Measurements from ENCODE around the gene C6orf15.

The C6orf15 gene

DNA sequence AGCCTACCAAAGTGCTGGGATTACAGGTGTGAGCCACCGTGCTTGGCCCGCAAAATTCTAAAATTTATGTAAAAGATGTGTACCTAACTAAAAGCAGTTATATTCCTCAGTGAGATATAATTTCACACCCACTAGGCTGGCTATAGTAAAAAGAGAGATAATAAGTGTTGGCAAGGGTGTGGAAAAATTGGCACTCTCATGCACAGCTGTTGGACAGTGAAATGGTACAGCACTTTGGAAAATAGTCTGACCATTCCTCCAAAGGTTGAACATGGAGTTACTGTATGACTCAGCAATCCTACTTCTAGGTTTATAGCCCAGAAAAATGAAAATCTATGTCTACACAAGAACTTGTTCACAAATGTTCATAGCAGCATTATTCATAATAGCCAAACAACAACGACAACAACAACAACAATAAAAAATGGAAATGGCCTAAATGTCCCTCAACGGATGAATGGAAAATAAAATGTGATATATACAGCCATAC is 13.9 kb downstream of the C6orf15 start:
- Histone ChIP-seq H3K27ac (ENCODE audit: low read depth, low read length) (no peak overlapping the region), H3K9ac (ENCODE audit: low read length) (no peak overlapping the region), H3K36me3 (ENCODE audit: control insufficient read depth in 1 of 2, insufficient read depth in 2 of 2, low read length in 2 of 2) (no peaks in the 10 kb centered on the region), H3K4me3 (ENCODE audit: low read depth, low read length) (no peak overlapping the region), H3K79me1 (ENCODE audit: low read length) (no peaks in the 10 kb centered on the region), H3K27me3 (ENCODE audit: insufficient read depth, low read length) (no peaks in the 10 kb centered on the region), H4K91ac (ENCODE audit: low read depth, low read length) (no peak overlapping the region), H4K12ac (ENCODE audit: low read depth, low read length) (no peak overlapping the region), H2BK120ac (ENCODE audit: insufficient read depth, low read length, poor library complexity) (no peak overlapping the region), H3K9me3 (ENCODE audit: insufficient read depth, low read depth, low read length) (no peaks in the 10 kb centered on the region), H3K14ac (ENCODE audit: low read length) (no peak overlapping the region), H3K4me1 (ENCODE audit: control insufficient read depth in 1 of 2, insufficient read depth in 2 of 2, low read length in 2 of 2) (no peaks in the 10 kb centered on the region), H4K8ac (ENCODE audit: low read depth, low read length) (no peak overlapping the region), H2BK5ac (ENCODE audit: low read depth, low read length, poor library complexity) (no peak overlapping the region), H2BK12ac (ENCODE audit: low read length) (no peak overlapping the region), H3K4me2 (ENCODE audit: low read length) (no peak overlapping the region), H3K79me2 (ENCODE audit: control insufficient read depth, insufficient read depth, low read length, poor library complexity) (no peaks in the 10 kb centered on the region), H3K23ac (ENCODE audit: low read length) (no peak overlapping the region), H3K18ac (ENCODE audit: low read length) (no peak overlapping the region), H2AFZ (ENCODE audit: insufficient read depth, low read length, poor library complexity) (no peak overlapping the region), H2AK5ac (ENCODE audit: low read length) (no peak overlapping the region), H3K4ac (ENCODE audit: low read depth, low read length) (no peak overlapping the region)
- no peak for DNase-seq
- WGBS (ENCODE audit: extremely low coverage, insufficient coverage, insufficient read length): no CpG with 5 or more reads among the region's 4 CpGs

DNA sequence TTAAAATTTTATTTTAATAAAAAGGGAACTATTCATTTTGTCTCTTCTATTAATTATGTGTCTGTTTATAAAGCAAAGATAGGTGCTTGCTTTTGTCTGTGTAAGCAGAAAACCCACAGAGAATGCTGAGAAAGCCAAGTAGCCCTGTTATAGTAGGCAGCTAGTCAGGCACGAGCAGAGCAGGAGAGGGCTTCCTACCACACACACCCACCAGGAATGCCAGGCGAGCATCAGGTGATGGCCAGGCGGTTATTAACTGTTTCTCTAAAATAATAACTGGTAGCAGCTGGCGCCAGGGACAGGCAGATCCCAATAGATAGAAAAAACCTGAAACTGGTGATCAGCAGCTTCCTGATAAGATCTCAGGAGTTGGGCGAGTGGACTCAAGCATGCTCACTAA is 15.7 kb downstream of the C6orf15 start:
- no peak for DNase-seq

DNA sequence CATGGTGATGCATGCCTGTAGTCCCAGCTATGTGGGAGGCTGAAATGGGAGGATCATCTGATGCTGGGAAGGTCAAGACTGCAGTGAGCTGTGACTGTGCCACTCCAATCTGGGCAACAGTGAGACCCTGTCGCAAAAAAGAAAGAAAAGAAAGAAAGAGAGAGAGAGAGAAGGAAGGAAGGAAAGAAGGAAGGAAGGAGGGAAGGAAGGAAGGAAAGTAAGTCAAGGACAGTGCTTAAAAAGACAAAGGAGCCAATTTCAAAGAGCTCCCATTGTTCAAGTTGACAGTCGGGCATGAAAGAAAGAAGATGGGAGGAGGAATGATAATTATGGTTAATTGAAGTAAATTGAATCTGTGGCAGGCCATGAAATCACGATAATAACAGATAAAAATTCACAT is 16.2 kb downstream of the C6orf15 start:
- WGBS (ENCODE audit: extremely low coverage, insufficient coverage, insufficient read length): no CpG with 5 or more reads among the region's 3 CpGs
- Histone ChIP-seq H3K18ac (ENCODE audit: low read length) (no peak overlapping the region), H3K14ac (ENCODE audit: low read length) (no peak overlapping the region), H3K79me1 (ENCODE audit: low read length) (no peaks in the 10 kb centered on the region), H3K27me3 (ENCODE audit: insufficient read depth, low read length) (no peaks in the 10 kb centered on the region), H3K79me2 (ENCODE audit: control insufficient read depth, insufficient read depth, low read length, poor library complexity) (no peaks in the 10 kb centered on the region), H3K9ac (ENCODE audit: low read length) (no peak overlapping the region), H2AFZ (ENCODE audit: insufficient read depth, low read length, poor library complexity) (no peak overlapping the region), H4K8ac (ENCODE audit: low read depth, low read length) (no peak overlapping the region), H3K4ac (ENCODE audit: low read depth, low read length) (no peak overlapping the region), H3K9me3 (ENCODE audit: insufficient read depth, low read depth, low read length) (no peaks in the 10 kb centered on the region), H3K4me3 (ENCODE audit: low read depth, low read length) (no peak overlapping the region), H3K4me1 (ENCODE audit: control insufficient read depth in 1 of 2, insufficient read depth in 2 of 2, low read length in 2 of 2) (no peaks in the 10 kb centered on the region), H2BK5ac (ENCODE audit: low read depth, low read length, poor library complexity) (no peak overlapping the region), H4K12ac (ENCODE audit: low read depth, low read length) (no peak overlapping the region), H3K23ac (ENCODE audit: low read length) (no peak overlapping the region), H3K27ac (ENCODE audit: low read depth, low read length) (no peak overlapping the region), H3K36me3 (ENCODE audit: control insufficient read depth in 1 of 2, insufficient read depth in 2 of 2, low read length in 2 of 2) (no peaks in the 10 kb centered on the region), H4K91ac (ENCODE audit: low read depth, low read length) (no peak overlapping the region), H2AK5ac (ENCODE audit: low read length) (no peak overlapping the region), H3K4me2 (ENCODE audit: low read length) (no peak overlapping the region), H2BK12ac (ENCODE audit: low read length) (no peak overlapping the region), H2BK120ac (ENCODE audit: insufficient read depth, low read length, poor library complexity) (no peak overlapping the region)
- no peak for DNase-seq

More for the DNA sequence above, 15.7 kb downstream of the C6orf15 start:
- H3K23ac ChIP-seq (ENCODE audit: low read length): no peak overlapping the region
- no peak overlapping the region for H4K8ac ChIP-seq (ENCODE audit: low read depth, low read length)
- no peak overlapping the region for H2AK5ac ChIP-seq (ENCODE audit: low read length)
- no peak overlapping the region for H3K9ac ChIP-seq (ENCODE audit: low read length)
- no peak overlapping the region for H2BK12ac ChIP-seq (ENCODE audit: low read length)
- no peak overlapping the region for H2AFZ ChIP-seq (ENCODE audit: insufficient read depth, low read length, poor library complexity)
- no peak overlapping the region for H4K12ac ChIP-seq (ENCODE audit: low read depth, low read length)
- no peak overlapping the region for H3K4ac ChIP-seq (ENCODE audit: low read depth, low read length)
- H3K4me1 ChIP-seq (ENCODE audit: control insufficient read depth in 1 of 2, insufficient read depth in 2 of 2, low read length in 2 of 2): no peaks in the 10 kb centered on the region
- H3K14ac ChIP-seq (ENCODE audit: low read length): no peak overlapping the region
- H3K79me2 ChIP-seq (ENCODE audit: control insufficient read depth, insufficient read depth, low read length, poor library complexity): no peaks in the 10 kb centered on the region
- H3K18ac ChIP-seq (ENCODE audit: low read length): no peak overlapping the region
- no CpG with 5 or more reads among the region's 5 CpGs for WGBS (ENCODE audit: extremely low coverage, insufficient coverage, insufficient read length)
- H3K27me3 ChIP-seq (ENCODE audit: insufficient read depth, low read length): no peaks in the 10 kb centered on the region
- H3K79me1 ChIP-seq (ENCODE audit: low read length): no peaks in the 10 kb centered on the region
- H3K36me3 ChIP-seq (ENCODE audit: control insufficient read depth in 1 of 2, insufficient read depth in 2 of 2, low read length in 2 of 2): no peaks in the 10 kb centered on the region
- no peaks in the 10 kb centered on the region for H3K9me3 ChIP-seq (ENCODE audit: insufficient read depth, low read depth, low read length)
- H3K27ac ChIP-seq (ENCODE audit: low read depth, low read length): no peak overlapping the region
- no peak overlapping the region for H2BK120ac ChIP-seq (ENCODE audit: insufficient read depth, low read length, poor library complexity)
- no peak overlapping the region for H2BK5ac ChIP-seq (ENCODE audit: low read depth, low read length, poor library complexity)
- no peak overlapping the region for H4K91ac ChIP-seq (ENCODE audit: low read depth, low read length)
- H3K4me2 ChIP-seq (ENCODE audit: low read length): no peak overlapping the region
- no peak overlapping the region for H3K4me3 ChIP-seq (ENCODE audit: low read depth, low read length)

DNA sequence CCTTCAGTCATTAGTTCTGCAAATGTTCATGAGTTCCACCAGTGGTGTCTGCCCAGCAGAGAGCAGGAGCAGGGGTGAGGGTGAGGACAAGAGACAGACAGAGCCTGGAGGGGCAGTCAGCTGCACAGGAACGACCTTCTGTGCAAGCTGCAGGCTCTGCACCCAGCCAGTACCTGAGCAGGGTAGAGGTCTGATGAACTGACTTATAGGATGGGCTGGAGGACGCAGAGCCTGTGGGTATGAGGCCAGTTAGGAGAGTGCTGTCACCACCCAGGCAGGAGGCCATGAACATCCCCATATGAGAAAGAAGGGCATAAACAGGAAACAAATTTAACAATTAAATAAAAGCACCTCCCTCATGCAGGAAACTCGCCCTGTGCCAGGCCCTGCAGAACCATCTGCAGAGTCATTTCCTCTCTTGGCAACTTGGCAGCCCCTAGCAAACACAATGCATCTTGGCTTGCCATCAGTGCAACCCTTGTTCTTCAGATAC is 17.9 kb downstream of the C6orf15 start:
- no peak overlapping the region for H3K27ac ChIP-seq (ENCODE audit: low read depth, low read length)
- H2BK120ac ChIP-seq (ENCODE audit: insufficient read depth, low read length, poor library complexity): no peak overlapping the region
- H3K4ac ChIP-seq (ENCODE audit: low read depth, low read length): no peak overlapping the region
- H3K14ac ChIP-seq (ENCODE audit: low read length): no peak overlapping the region
- no peaks in the 10 kb centered on the region for H3K79me2 ChIP-seq (ENCODE audit: control insufficient read depth, insufficient read depth, low read length, poor library complexity)
- WGBS (ENCODE audit: extremely low coverage, insufficient coverage, insufficient read length): no CpG with 5 or more reads among the region's 3 CpGs
- H2BK12ac ChIP-seq (ENCODE audit: low read length): no peak overlapping the region
- no peaks in the 10 kb centered on the region for H3K27me3 ChIP-seq (ENCODE audit: insufficient read depth, low read length)
- no peaks in the 10 kb centered on the region for H3K79me1 ChIP-seq (ENCODE audit: low read length)
- no peak for DNase-seq
- no peaks in the 10 kb centered on the region for H3K36me3 ChIP-seq (ENCODE audit: control insufficient read depth in 1 of 2, insufficient read depth in 2 of 2, low read length in 2 of 2)
- no peak overlapping the region for H3K9ac ChIP-seq (ENCODE audit: low read length)
- no peak overlapping the region for H4K91ac ChIP-seq (ENCODE audit: low read depth, low read length)
- H4K12ac ChIP-seq (ENCODE audit: low read depth, low read length): no peak overlapping the region
- no peak overlapping the region for H3K18ac ChIP-seq (ENCODE audit: low read length)
- no peaks in the 10 kb centered on the region for H3K4me1 ChIP-seq (ENCODE audit: control insufficient read depth in 1 of 2, insufficient read depth in 2 of 2, low read length in 2 of 2)
- no peak overlapping the region for H3K4me2 ChIP-seq (ENCODE audit: low read length)
- H3K23ac ChIP-seq (ENCODE audit: low read length): no peak overlapping the region
- no peak overlapping the region for H4K8ac ChIP-seq (ENCODE audit: low read depth, low read length)
- no peak overlapping the region for H2BK5ac ChIP-seq (ENCODE audit: low read depth, low read length, poor library complexity)
- no peak overlapping the region for H3K4me3 ChIP-seq (ENCODE audit: low read depth, low read length)
- no peak overlapping the region for H2AK5ac ChIP-seq (ENCODE audit: low read length)
- H3K9me3 ChIP-seq (ENCODE audit: insufficient read depth, low read depth, low read length): no peaks in the 10 kb centered on the region
- peak overlapping the region; percentile 37 for H2AFZ ChIP-seq (ENCODE audit: insufficient read depth, low read length, poor library complexity)
